ENCODE data around the gene SZT2.

GRCh38 chr1:43425045-43425444 lies 35.3 kb downstream of the SZT2 start:
- TF ChIP-seq CTCF (IDR thresholded peaks at IDR 0.05; ENCODE audit: poor library complexity) (no peak), EZH2 (IDR thresholded peaks at IDR 0.05; ENCODE audit: borderline replicate concordance) (no peak), EZH2phosphoT487 (IDR thresholded peaks at IDR 0.05; ENCODE audit: low read depth, severe bottlenecking, unreplicated experiment) (no peak)
